Putamen (tissue), 1 donor: Measurements from ENCODE around the gene ACTN4.
"Not testable (repeated sequence)": the region's sequence is repeated elsewhere in the genome, so short reads cannot be mapped to it uniquely, and the experiment has no call there.

Experiments
- DNase-seq: peaks from one replicate; pipeline ENCODE4 v3.0.0-alpha.2; 2016; ENCODE audit warnings: low spot score

Gene ACTN4

GRCh38 chr19:38736413-38737280, 89.2 kb downstream of the ACTN4 start:
- DNase-seq = no peak

GRCh38 chr19:38737281-38737865, 89.9 kb downstream of the ACTN4 start:
- DNase-seq = no peak

- DNase-seq = no peak
Measured at GRCh38 chr19:38737921-38738737, 90.7 kb downstream of the ACTN4 start.

- DNase-seq = no peak
Measured at GRCh38 chr19:38739440-38740256, 92.2 kb downstream of the ACTN4 start.

DNA sequence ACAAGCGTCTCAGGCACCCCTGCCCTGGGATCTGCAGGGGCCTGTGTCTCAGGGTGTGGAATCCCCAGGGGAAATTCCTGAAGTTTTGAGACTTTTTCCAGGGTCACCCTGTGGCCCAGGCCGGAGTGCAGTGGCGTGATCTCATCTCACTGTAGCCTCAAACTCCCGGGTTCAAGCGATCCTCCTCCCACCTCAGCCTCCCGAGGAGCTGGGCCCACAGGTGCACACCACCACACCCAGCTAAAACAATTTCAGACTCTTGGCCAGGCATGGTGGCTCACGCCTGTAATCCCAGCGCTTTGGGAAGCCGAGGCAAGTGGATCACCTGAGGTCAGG, 92.8 kb downstream of the ACTN4 start:
- no peak for DNase-seq

DNA sequence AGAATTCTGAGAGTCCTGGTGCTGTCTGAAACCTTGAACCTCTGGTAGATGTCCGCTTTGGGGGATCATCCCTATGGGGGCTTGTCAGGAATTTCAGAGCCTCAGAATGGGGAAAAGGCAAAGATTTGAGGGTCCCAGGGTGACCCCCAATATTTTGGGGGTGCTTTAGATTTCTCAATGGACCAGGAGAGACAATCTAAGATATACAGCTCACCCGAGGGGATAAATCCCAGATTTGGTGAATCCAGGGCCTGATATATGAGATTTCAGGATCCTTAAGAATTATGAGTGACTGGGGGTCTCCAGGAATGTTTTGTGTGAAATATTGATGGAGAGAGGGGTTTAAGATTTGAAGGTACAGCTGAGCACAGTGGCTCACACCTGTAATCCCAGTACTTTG, 93.5 kb downstream of the ACTN4 start:
- DNase-seq = no peak

GRCh38 chr19:38741670-38742069, 94.2 kb downstream of the ACTN4 start:
- no peak for DNase-seq

DNA sequence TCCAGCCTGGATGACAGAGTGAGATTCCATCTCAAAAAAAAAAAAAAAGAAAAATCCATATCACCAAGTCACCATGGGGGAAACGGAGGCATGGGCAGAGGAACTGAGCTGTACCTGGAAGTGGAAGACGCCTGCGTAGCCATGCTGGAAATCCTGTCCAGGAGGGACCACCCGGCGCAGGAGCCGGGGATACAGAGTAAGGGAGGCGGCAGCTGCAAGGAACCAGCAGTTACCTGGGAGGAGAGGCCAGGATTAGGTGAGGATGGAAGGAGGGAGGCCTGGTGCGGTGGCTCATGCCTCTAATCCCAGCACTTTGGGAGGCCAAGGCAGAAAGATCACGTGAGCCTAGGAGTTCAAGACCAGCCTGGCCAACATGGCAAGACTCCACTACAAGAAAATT, 94.8 kb downstream of the ACTN4 start:
- no peak for DNase-seq

DNA sequence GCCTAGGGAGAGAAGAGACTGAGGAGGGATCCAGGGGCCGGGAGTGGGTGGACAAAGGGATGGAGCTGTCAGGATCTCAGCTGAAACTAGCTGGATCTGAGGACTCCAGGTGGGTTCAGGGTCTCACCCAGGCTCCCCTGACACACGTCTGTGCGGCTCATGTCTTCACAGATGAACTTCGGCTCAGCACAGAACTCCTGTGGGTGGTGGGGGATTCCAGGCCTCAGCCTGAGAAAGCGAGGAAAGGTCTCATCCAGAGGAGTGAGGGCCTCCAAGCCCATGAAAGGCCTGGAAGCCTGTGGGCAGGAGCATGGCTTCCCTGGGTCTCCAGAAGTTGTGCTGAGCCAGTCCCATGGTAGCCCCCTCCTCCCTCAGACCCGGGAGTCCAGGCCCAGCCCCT, 95.5 kb downstream of the ACTN4 start:
- no peak for DNase-seq

GRCh38 chr19:38743394-38744297, 96.2 kb downstream of the ACTN4 start:
- no peak for DNase-seq

GRCh38 chr19:38744298-38744681, 96.8 kb downstream of the ACTN4 start, which contains the start of gene CAPN12:
TSS of gene CAPN12 (minus strand) at chr19:38744474. CDS start at chr19:38744165, 309 bp downstream.
- DNase-seq = no peak

DNA sequence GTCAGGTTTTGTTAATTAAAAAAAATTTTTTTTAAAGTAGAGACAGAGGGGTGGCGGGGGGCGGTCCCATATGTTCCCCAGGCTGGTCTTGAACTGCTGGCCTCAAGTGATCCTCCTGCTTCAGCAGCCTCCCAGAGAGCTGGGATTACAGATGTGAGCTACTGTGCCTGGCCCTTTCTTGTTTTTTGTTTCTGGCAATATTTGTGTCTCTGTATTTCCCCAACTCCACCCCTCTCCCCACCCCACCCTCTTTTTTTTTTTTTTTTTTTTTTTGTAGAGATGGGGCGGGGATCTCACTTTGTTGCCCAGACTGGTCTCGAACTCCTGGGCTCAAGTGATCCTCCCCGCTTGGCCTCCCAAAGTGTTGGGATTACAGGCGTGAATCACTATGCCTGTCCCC, 97.4 kb downstream of the ACTN4 start:
- DNase-seq = no peak

DNA sequence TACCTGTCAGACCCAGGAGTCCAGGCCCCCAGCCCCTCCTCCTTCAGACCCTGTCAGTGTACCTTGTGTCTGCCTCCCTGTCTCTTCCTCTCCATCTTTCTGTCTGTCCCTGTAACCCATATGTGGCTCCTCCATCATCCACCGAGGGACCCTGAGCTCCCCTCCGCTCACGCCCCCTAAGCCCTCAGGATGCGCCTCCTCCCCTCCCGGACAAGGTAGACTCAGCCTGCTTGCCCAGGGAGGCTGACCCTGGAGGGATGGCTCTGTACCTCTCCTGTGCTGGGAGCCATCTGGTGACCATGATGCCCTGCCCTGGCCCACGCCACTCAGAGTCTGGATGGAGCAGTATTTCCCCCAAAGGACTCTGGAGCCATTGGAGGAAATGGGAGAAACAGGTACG, 97.9 kb downstream of the ACTN4 start:
- DNase-seq = no peak

GRCh38 chr19:38753783-38754182, 106.3 kb downstream of the ACTN4 start:
- DNase-seq = not testable (repeated sequence)

DNA sequence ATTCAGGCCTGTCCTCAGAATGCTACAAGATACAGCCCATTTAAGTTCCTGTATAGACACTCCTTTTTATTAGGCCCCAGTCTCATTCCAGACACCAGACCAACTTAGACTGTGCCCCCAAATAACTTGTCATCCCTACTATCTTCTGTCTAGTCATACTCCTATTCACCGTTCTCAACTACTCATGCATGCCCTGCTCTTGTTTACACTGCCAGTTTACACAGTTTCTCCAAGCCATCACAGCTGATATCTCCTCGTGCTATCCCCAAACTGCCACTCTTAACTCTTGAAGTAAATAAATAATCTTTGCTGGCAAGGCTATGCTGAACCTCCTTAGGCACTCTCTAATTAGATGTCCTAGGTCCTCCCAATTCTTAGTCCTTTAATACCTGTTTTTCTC, 106.7 kb downstream of the ACTN4 start:
- not testable (repeated sequence) for DNase-seq

DNA sequence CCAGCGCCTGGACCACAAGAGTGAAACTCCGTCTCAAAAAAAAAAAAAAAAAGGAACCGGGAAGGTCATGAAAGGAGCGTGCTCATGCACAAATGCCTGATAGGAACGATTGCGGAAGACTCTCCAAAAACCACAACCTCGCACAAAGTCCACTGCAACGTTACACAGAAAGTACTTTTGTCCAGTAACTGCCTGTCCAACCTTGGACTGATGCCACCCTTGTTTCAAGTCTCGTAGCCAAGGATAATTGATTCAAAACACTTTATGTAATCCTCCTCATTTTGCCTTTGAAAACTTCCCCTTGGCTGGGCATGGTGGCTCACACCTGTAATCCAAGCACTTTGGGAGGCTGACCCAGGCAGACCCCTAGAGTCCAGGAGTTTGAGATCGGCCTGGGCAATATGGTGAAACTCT, 112.1 kb downstream of the ACTN4 start:
- no peak for DNase-seq

GRCh38 chr19:38760805-38761517, 113.5 kb downstream of the ACTN4 start:
- DNase-seq = not testable (repeated sequence)

DNA sequence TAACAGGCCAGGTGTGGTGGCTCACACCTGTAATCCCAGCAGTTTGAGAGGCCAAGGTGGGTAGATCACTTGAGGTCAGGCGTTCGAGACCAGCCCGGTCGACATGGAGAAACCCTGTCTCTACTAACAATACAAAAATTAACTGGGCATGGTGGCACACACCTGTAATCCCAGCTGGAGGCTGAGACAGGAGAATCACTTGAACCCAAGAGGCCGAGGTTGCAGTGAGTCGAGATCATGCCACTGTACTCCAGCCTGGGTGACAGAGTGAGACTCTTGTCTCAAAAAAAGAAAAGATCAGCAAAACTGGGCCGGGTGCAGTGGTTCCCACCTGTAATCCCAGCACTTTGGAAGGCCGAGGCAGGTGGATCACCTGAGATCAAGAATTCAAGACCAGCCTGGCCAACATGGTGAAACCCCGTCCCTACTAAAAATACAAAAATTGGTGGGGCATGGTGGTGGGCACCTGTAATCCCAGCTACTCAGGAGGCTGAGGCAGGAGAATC, 114.5 kb downstream of the ACTN4 start:
- DNase-seq = not testable (repeated sequence)

DNA sequence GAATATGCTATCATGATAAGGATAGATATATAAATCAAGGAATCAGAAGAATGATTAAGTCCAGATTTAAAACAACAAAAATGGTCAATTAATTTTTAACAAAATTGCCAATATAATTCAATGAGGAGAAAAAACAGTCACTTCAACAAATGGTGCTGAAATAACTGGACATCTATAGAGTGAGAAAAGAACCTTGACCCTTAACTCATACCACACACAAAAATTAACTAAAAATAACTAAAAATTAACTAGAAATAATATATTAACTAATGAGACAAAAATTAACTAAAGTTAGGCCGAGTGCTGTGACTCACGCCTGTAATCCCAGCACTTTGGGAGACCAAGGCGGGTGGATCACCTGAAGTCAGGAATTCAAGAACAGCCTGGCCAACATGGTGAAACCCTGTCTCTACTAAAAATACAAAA, 116.4 kb downstream of the ACTN4 start:
- no peak for DNase-seq

- DNase-seq = no peak
Measured at GRCh38 chr19:38765214-38765613, 117.8 kb downstream of the ACTN4 start.
